GM18867 (cell line): ENCODE results near the gene CLASRP.
"Not testable (repeated sequence)": the region's sequence is repeated elsewhere in the genome, so short reads cannot be mapped to it uniquely, and the experiment has no call there.

Source experiments
- ATAC-seq: cut with Tn5 transposase; IDR thresholded peaks from one replicate; pipeline ENCODE4 v1.9.1; 2021; ENCODE audit warnings: mild to moderate bottlenecking, moderate library complexity; ENCODE audit not compliant: unreplicated experiment

The CLASRP gene

DNA sequence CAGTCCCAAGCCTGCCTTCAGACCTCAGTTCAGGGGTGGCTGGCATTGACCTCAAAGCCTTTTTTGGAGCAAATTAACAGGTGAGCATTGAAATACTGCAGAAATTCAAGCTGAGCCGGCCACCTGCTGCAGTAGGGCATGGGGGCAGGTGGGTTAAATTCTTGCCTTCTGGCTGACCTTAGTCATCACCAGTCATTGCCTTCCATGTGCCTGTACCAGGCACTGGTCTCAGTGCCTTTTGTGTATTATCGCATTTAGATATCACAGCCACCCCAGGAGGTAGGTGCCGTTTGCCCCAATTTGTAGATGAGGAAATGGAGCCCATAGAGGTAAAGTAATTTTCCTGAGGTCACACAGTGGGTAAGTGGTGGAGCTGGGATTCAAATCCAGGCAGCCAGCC, 61.4 kb downstream of the CLASRP start:
- no peak for ATAC-seq

DNA sequence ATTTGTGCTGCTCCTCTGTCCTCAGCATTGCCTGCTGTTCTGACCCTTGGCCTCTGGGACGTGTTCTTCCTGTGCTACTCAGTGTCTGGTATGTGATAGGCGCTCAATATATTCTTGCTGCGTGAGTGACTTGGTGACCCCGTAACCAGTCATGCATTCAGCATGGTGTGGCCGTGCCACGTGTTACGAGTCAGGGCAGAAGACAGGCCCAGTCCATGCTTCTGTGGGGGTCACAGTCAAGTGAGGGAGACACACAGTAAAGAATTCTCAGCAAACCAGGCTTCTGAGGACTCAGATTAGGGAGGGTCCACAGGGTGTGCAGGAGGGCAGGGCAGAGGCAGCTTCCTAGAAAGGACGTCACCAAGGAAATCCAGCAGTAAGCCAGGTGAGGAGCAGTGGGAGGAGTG, 62.0 kb downstream of the CLASRP start:
- ATAC-seq = no peak

DNA sequence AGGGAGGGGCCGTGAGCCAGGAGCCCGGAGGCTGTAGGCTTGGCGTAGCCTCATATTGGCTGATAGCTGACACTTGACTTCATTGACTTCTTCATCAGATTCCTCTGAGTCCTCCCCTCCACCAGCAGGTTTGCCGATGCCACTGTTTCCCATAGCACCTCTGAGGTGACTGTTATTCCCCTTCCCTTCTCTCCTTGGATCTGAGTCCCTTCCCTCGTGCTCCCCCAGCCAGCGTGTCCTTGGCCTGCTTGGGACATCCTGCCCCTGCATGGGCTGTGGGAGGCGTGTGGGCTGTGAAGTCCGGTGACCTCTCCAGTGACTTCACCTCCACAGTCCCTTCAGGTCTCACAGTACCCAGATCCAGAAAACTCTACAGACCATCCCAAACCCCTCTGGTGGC, 63.0 kb downstream of the CLASRP start:
- no peak for ATAC-seq

DNA sequence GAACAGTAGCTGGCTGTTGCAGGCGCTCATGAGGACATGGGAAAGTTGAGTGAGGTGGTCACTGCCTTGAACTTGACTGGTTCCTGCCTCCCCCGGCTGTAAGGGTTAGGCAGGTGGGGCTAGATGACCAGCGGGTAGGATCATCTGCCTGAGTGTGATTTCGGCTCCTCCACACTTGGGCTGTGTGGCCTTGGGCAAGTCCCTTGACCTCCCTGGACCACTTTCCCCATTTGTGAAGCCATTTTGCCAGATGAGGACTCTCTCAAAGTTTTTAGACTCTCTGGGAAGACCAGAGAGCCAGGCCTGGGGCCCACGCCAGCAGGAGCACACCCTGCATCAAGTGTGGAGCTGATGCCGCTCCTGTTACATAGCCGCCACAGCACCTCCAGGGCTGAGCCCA, 63.6 kb downstream of the CLASRP start:
- ATAC-seq = no peak

DNA sequence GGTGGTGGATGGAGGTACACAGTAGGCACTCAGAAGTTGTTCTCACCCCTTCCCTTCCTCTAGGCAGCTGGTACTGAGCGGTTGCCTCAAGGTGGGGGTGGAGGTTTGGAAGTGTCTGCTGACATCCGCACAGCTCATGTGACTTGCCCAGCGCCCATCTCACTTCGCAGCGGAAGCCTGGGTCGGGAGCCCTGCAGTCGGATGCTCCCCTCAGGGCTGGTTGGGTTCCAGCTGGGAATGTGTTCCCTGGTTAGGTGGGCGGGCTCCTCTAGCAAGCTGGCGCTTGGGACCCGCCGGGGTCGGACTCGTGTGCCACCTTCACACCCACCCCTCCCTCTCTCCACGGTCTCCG, 64.3 kb downstream of the CLASRP start:
- ATAC-seq = no peak

DNA sequence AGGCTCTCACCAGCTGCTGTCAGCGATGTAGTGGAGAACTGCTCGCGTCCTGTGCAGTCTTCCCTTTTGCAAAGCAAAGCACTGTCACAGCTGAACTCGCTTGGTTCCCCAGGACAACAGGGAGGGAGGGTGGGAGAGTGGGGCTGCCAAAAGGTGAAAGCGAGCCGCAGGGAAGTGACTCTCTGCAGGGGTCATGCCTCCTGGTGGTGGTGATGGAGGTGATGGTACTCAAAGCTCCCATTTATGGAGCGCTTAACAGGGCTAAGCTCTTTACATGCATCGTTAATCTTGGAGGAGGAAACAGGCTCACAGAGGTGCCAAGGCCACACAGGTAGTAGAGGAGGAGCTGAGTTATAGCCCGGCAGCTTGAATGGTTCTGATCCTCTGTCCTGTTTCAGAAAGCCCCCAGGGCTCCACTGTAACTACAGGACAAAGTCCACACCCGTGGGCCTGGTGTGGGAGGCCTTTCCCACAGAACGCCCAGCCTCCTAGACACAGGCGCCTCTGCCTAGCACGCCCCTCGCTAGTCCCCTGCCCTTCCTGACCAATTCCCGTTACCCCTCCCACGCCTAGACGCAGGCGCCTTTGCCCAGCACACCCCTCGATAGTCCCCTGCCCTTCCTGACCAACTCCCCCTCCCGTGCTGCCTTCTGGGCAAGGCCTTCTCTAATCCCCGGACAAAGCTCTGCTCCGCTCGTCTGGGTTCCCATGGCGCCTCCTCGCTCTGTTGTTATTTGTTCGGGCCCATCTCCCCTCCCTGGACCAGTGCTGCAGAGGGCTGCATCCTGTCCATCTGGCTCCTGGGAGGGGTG, 64.9 kb downstream of the CLASRP start:
- ATAC-seq = no peak

DNA sequence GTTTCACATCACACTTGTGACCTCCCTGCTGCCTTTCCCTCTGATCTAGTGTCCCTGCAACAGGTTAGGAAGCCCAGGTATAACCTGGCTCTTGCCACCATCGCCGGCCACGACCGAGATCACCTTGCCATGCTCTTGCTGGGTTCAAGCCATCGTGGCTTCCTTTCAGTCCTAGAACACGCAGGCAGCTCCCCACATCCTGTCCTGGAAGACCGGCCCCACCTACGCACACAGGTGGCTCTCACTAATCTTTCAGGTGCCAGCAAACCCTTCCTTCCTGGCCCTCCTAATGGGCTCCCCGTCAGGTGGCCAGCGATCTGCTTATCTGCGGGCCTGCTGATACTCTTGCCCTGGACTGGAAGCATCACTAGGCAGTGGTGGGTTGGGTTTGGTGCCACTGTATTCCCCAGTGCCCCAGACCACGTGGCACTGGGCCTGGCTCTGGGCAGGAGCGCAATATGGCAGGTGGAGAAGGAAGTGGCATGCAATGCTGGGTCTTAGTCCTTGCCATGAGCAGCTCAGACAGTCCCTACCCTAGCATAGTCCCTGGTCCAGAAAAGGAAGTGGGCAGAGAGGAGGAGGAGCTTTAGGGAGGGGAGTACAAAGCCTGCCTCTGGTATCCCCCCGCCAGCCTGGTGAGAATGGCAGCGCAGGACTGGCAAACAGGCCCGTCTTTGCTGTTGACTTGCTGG, 66.0 kb downstream of the CLASRP start:
- ATAC-seq = no peak

DNA sequence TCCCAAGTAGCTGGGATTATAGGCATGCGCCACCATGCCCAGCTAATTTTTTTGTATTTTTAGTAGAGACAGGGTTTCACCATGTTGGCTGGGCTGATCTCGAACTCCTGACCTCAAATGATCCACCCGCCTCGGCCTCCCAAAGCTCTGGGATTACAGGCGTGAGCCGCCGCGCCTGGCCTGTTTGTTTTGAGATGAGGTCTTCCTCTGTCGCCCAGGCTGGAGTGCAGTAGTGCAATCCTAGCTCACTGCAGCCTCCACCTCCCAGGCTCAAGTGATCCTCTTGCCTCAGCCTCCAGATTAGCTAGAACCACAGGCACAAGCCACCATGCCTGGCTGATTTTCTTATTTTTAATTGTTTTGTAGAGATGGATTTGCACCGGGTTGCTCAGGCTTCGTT, 67.5 kb downstream of the CLASRP start:
- ATAC-seq = not testable (repeated sequence)

DNA sequence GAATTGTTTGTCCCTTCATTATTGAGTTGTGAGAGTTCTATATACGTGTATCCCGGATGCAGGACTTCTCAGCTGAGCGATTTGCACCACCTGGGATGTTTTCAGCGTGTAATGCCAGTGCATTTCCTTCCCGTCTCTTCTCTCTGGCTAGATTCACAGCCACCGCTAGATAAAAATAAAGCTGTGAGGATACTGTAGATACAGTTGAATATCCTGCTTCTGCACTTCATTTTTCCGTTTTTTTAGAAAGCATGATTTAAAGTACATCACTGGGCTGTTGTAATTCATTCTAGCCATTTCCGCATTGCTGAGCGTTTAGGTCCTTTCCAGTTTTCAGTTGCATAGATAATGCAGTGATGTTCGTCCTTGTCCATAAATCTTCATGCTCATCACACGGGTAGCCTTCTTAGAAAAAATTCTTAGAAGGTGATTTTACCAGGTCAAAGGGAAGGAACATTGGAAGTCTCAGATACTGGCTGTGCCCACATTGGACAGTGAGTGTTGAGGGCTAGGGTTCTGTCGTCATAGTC, 68.8 kb downstream of the CLASRP start:
- ATAC-seq = no peak

DNA sequence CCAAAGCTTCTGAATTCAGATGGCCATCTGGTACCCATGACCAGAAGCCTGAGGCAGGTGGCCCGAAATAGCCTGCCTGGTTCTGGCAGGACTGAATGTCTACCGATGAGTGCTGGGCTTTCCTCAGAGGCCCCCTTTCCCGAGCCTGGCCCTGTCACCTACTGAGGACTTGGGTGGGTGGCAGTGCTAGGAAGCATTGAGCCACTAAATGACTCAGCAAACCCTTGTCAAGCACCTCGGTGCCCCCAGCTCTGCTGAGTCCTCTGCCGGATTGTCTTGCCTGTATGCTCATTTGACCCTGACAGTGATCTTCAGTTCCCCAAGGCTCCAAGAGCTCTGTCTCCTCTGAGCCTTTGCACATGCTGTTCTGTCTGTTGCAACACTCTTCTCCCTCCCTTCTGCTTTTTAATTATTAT, 72.0 kb downstream of the CLASRP start:
- ATAC-seq = no peak

DNA sequence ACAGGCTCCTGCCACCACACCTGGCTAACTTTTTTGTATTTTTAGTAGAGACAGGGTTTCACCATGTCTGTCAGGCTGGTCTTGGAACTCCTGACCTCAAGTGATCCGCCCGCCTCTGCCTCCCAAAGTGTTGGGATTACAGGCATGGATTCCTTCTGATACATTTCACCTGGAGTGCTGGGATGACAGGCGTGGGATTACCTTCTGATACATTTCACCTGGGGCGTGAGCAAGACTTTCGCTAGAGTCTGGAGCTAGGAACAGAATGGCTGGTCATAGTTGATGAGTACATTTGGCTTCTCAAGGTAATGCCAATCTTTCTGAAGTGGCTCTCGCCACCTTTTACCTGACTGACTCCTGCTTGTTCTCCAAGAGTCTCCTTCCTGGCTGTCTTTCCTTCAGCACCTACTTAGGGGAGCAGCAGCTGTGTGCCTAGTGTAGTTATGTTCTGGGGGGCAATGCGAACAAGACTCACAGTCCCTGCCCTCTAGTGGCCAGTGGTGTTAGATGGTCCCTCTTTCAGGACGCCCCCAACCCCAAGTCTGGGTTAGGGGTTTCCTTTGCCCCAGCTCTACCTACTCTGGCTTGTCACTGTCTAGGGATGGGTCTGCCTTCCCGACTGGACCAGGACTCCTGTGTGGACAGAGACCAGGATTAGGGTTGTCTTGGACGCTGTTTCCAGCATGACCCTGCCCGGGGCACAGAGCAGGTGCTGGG, 73.4 kb downstream of the CLASRP start:
- ATAC-seq = no peak

DNA sequence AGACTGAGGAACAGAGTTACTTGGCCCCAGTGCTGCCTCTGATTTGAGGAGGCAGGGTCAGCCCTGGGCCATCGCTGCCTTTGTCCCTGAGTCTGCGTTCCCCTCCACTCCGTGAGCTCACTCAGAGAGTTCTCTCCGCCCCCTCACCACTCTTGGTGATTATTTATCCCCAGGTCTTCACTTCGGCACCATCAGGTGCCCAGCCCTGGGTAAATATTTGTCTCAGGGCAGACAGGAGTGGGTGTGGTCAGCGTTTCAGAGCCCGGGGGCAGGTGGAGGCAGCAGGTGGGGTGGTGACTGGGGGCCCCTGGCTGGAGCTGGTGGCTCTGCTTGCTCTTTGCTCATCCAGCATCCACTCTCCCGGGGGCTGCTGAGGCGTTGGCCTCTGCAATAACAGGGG, 74.8 kb downstream of the CLASRP start:
- no peak for ATAC-seq

DNA sequence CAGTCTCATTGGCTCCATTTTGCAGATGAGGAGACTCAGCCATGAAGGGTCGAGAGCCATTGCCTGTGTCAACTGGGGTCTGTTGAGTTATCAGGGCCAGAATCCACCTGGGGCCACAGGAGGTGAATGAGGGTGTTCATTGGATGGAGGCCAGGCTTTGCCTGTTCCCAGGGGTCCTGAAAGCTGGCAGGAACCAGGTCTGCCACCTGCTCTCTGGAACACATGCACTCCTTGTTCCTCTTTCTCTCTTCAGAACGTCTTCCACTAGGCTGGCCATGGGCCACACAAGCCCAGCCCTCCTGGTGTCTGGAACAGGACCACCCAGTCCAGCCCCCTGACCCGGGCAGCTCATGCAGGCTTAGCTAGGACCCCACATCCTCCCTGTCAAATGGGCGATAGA, 75.3 kb downstream of the CLASRP start:
- no peak for ATAC-seq

DNA sequence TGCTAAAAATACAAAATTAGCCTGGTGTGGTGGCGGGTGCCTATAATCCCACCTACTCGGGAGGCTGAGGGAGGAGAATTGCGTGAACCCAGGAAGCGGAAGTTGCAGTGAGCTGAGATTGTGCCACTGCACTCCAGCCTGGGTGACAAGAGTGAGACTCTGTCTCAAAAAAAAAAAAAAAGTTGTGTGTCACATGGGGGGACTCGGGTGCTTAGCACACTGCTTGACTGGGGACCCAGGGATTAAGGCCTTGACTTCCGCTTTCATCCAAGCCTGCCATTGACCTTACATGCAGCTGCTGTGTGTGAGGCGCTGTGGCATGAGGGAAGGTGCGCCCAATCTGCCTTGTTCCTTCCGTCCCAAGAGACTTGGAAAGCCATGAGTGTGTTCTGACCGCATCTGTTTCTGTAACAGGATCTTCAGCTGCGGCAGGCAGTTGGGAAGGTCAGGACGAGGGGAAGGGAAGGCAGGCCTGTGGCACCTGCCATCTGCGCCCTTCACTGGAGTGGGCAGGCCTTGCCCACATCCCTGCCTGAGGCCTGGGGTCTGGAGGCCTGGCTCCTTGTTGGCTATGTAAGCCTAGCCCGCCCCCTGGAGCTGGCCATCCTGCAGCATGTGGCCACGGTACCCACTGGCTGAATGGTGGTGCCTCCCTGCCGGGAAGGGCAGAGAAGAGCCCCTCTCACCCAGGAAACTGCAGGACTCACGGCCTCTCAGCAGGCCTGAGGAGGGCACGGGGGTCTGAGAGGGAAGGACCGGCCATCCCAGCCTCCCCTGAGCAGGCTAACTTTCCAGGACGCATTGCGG, 77.2 kb downstream of the CLASRP start:
- no peak for ATAC-seq

DNA sequence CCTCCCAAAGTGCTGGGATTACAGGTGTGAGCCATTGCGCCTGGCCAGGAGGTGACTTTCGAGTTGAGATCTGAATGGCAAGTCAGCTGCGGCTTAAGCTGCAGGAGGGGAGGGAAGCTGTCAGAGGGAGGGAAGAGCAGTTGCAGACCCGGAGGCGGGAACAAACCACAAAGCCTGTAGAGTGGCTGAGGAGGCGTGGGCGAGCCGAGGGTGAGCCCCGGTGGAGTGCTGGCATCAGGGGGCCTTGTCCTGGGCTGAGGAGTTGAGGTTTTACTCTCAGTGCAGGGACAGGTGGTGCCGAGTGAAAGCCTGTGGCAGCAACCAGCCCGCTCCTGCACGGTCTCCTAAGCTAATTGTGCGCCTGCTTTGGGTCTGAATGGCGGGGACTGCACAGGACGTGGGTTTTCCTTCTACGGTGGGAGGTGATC, 78.3 kb downstream of the CLASRP start:
- ATAC-seq = no peak

DNA sequence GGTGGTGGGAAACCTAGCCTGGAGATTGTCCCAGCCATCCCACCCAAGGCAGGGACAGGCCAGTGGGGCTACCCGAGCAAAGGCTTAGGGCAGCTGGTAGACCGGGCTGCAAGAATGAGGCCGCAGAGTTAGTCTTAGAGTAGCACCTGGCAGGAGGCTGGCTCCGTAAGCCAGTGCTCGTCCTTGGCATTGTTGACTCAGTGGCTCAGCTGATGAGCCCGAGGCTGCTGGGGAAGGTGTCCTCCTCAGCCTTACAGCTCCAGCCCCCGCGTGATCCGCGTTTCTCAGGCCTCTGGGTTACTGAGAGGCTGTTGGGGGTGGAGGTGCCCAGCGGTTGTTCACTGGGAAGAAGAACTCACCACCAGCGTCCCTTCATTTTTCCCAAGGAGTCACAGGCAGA, 78.8 kb downstream of the CLASRP start:
- ATAC-seq = no peak

DNA sequence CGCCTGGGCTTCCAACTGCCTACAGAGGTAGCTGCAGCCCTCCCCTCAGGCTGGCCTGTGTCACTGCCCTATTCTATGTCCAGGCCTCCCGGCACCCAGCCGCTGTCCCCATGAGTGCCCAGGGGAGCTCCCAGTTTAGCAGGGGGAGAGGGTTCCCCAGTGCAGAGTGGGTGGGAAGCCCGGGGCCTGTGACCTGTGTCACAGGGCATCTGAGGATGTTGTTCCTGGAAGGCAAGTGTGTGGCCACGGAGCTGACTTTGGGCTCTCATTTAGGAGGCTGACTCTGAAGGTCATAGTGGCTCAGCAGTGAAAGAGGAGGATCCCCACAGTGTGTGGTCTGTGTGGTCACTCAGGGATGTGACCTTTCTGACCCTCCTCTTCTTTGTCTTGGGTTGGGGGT, 79.3 kb downstream of the CLASRP start:
- ATAC-seq = no peak

DNA sequence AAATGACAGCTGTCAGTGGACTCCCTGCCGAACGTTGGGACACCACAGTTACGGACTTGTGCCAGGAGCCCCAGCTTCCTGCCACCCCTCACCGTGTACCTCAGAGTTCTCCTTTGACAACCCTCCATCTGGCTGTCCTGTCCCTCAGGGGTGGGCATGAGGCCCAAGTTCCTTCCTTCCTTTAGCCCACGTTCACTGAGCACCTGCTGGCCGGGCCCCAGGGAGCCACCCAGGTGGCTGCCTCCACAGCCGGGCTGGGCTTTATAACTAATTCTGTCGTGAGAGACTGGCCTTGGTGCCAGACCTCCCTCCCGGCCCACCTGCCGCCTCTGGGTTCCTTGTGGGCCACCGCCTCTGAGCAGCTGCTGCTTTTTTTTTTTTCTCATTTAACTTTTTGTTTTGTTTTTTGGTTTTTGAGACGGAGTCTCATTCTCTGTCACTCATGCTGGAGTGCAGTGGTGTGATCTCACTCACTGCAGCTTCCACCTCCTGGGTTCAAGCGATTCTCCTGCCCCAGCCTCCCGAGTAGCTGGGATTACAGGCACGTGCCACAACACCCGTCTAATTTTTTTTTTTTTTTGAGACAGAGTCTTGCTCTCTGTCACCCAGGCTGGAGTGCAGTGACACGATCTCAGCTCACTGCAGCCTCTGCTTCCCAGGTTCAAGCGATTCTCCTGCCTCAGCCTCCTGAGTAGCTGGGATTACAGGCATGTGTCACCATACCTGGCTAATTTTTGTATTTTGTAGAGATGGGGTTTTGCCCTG, 79.9 kb downstream of the CLASRP start:
- ATAC-seq = not testable (repeated sequence)

DNA sequence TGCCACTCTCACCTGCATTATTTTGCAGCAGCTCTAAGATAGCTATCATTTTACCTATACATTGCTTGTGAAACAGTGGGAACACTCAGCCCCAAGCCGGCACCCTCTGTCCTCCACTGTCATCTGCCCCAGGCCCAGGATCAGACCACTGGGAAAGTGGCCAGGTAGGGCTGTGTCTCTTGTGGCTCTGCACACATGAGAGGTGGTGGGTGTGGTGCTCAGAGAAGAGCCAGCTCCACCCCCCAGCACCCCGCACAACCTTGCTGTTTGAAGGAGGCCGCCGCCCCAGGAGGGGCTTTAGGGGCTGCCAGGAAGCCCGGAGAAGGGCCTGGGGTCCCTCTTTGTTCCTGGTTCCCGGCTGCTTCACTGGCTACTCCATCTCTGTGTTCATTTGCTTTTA, 80.7 kb downstream of the CLASRP start:
- no peak for ATAC-seq
